K562 (cell line): ENCODE results near the gene GPAT3. TPM values are rescaled to one million over a fixed set of nuclear protein-coding genes. Genes with fewer than 3 reads are reported as not detected.

ENCODE experiments used
- BACH1 ChIP-seq: fragments of 200-800 bp; sonication (Bioruptor generic); IDR thresholded peaks from 2 replicates; pipeline ENCODE4 v1.6.1; 2016; ENCODE audit warnings: missing genetic modification characterization, missing compliant biosample characterization
- EP400 ChIP-seq: fragments of 450-650 bp; IDR thresholded peaks from 2 replicates; pipeline ENCODE4 v1.6.1; 2017; ENCODE audit warnings: antibody characterized with exemption, mild to moderate bottlenecking, moderate library complexity
- MXI1 ChIP-seq: IDR thresholded peaks from 2 replicates; pipeline ENCODE4 v1.6.1; 2011; ENCODE audit warnings: low read depth, mild to moderate bottlenecking, improper control_type of control experiment, low read length
- SAFB2 ChIP-seq: fragments of 200-400 bp; formaldehyde crosslinking; IDR thresholded peaks from 2 replicates; pipeline ENCODE4 v1.6.1; 2018; ENCODE audit warnings: borderline replicate concordance, low read length, low read depth, moderate library complexity; ENCODE audit not compliant: severe bottlenecking
- SLC30A9 ChIP-seq: fragments of 250-450 bp; sonication (Bioruptor Pico); IDR thresholded peaks from 2 replicates; pipeline ENCODE4 v1.8.0; 2022; ENCODE audit warnings: mild to moderate bottlenecking, moderate library complexity
- ZKSCAN1 ChIP-seq: fragments of 150-350 bp; IDR thresholded peaks from 2 replicates; pipeline ENCODE4 v1.6.1; 2016; ENCODE audit warnings: low read depth, low read length
- ZNF699 ChIP-seq: fragments of 250-450 bp; sonication (Bioruptor Pico); IDR thresholded peaks from 2 replicates; pipeline ENCODE4 v1.8.0; 2021; ENCODE audit warnings: mild to moderate bottlenecking, moderate library complexity; ENCODE audit not compliant: insufficient replicate concordance
- polyA plus RNA-seq, 8 experiments: library from polyadenylated mRNA; depleted of rRNA in 4 of 8; stranded (reverse) in 5 of 8; unstranded in 3 of 8; fragments of >200 nt; fragmentation: Nextera tagmentation in 2 of 8; fragmentation: Illumina TruSeq in 1 of 8; extraction: Ambion mirVana in 2 of 8; extraction: Trizol in 1 of 8; gene quantifications; 2 replicates each; pipeline versions ENCODE4 v1.2.1 to v1.2.3, GENCODE V29; 2011 to 2014; ENCODE audit warnings: inconsistent platforms in 1 of 8, missing spikeins in 1 of 8
- total RNA-seq, 7 experiments: library from RNA; depleted of rRNA in 6 of 7; stranded (reverse); fragments of >200 nt in 6 of 7; fragmentation: Illumina TruSeq in 2 of 7; extraction: Trizol in 2 of 7; gene quantifications; 2 replicates each; pipeline versions ENCODE4 v1.2.1 to v1.2.3, GENCODE V29; 2011 to 2021; ENCODE audit warnings: low replicate concordance in 1 of 7
- TF ChIP-seq, protein P1 (sequence below): fragments of 450-650 bp; formaldehyde crosslinking; IDR thresholded peaks from 2 replicates; pipeline ENCODE4 v1.4.0; 2020; ENCODE audit warnings: mild to moderate bottlenecking
- TF ChIP-seq, protein P2 (sequence below): sonication (generic); formaldehyde crosslinking; IDR thresholded peaks from 2 replicates; pipeline ENCODE4 v1.8.1; 2023; ENCODE audit warnings: mild to moderate bottlenecking, missing genetic modification reagents
- TF ChIP-seq, protein P3 (sequence below), 2 experiments: fragments of 450-650 bp in 1 of 2; IDR thresholded peaks; 2 replicates each; pipeline ENCODE4 v1.6.1; 2011 to 2017; ENCODE audit warnings: low read depth in 2 of 2, antibody characterized with exemption in 1 of 2, borderline replicate concordance in 1 of 2, low read length in 1 of 2, mild to moderate bottlenecking in 1 of 2, mixed read lengths in 1 of 2; ENCODE audit not compliant: control insufficient read depth in 1 of 2
- TF ChIP-seq, protein P4 (sequence below): fragments of 450-650 bp; IDR thresholded peaks from 2 replicates; pipeline ENCODE4 v1.6.1; 2016; ENCODE audit warnings: mild to moderate bottlenecking
- TF ChIP-seq, protein P5 (sequence below): IDR thresholded peaks from 2 replicates; pipeline ENCODE4 v1.6.1; 2012; ENCODE audit warnings: low read depth, low read length, improper control_type of control experiment, borderline replicate concordance
- TF ChIP-seq, protein P6 (sequence below): IDR thresholded peaks from 2 replicates; pipeline ENCODE4 v1.6.1; 2016; ENCODE audit warnings: missing genetic modification characterization, missing compliant biosample characterization

Gene GPAT3
- total and polyA plus RNA-seq, 9 of the 15 experiments (the other 6 are each of a cell fraction or from before 2014, with no cell fraction given) = 4.1 to 16.1 (median 13.1) TPM

DNA sequence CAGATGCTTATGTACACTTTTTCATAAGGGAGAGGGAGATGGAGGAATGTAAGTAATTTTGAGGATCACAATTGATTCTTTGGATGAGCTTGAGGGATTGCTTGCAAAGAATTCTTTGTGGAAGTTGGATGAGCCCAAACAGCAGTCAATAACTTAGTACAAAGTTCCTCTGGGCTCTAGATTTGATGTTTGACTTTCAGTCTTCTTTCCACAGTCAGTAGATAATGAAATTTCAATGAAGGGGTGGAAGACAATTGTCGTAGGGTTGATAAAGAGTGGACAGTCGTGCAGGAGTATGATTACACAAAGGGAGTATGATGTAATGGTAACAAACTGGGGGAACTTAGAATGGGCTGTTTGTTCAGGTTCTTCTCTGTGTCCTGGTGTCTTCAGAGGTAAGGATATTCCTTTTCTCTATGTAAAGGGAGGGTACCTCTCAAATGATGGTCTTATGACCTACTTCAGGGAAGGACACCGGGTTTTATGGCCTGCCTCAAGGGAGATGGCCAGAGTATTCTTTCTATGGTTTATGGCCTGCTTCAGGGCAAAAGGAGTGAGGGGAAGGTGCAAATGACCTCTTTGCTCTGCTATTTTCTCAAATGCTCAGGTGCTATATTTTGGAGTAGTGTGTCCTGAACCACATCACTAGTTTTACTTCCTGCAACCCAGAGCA, 49.3 kb upstream of the GPAT3 start (continued):
- TF ChIP-seq BACH1 (no peak), SLC30A9 (CRISPR knock-in tag) (no peak), MXI1 (no peak), ZNF699 (CRISPR knock-in tag) (no peak), ZKSCAN1 (no peak), EP400 (peak; percentile 30; the same call in 1 of the 2 replicates), SAFB2 (no peak)
- TF ChIP-seq, protein P1, sequence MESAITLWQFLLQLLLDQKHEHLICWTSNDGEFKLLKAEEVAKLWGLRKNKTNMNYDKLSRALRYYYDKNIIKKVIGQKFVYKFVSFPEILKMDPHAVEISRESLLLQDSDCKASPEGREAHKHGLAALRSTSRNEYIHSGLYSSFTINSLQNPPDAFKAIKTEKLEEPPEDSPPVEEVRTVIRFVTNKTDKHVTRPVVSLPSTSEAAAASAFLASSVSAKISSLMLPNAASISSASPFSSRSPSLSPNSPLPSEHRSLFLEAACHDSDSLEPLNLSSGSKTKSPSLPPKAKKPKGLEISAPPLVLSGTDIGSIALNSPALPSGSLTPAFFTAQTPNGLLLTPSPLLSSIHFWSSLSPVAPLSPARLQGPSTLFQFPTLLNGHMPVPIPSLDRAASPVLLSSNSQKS (CRISPR knock-in tag) = no peak
- TF ChIP-seq, protein P2, sequence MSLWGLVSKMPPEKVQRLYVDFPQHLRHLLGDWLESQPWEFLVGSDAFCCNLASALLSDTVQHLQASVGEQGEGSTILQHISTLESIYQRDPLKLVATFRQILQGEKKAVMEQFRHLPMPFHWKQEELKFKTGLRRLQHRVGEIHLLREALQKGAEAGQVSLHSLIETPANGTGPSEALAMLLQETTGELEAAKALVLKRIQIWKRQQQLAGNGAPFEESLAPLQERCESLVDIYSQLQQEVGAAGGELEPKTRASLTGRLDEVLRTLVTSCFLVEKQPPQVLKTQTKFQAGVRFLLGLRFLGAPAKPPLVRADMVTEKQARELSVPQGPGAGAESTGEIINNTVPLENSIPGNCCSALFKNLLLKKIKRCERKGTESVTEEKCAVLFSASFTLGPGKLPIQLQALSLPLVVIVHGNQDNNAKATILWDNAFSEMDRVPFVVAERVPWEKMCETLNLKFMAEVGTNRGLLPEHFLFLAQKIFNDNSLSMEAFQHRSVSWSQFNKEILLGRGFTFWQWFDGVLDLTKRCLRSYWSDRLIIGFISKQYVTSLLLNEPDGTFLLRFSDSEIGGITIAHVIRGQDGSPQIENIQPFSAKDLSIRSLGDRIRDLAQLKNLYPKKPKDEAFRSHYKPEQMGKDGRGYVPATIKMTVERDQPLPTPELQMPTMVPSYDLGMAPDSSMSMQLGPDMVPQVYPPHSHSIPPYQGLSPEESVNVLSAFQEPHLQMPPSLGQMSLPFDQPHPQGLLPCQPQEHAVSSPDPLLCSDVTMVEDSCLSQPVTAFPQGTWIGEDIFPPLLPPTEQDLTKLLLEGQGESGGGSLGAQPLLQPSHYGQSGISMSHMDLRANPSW (CRISPR knock-in tag) = no peak
- TF ChIP-seq, protein P3, sequence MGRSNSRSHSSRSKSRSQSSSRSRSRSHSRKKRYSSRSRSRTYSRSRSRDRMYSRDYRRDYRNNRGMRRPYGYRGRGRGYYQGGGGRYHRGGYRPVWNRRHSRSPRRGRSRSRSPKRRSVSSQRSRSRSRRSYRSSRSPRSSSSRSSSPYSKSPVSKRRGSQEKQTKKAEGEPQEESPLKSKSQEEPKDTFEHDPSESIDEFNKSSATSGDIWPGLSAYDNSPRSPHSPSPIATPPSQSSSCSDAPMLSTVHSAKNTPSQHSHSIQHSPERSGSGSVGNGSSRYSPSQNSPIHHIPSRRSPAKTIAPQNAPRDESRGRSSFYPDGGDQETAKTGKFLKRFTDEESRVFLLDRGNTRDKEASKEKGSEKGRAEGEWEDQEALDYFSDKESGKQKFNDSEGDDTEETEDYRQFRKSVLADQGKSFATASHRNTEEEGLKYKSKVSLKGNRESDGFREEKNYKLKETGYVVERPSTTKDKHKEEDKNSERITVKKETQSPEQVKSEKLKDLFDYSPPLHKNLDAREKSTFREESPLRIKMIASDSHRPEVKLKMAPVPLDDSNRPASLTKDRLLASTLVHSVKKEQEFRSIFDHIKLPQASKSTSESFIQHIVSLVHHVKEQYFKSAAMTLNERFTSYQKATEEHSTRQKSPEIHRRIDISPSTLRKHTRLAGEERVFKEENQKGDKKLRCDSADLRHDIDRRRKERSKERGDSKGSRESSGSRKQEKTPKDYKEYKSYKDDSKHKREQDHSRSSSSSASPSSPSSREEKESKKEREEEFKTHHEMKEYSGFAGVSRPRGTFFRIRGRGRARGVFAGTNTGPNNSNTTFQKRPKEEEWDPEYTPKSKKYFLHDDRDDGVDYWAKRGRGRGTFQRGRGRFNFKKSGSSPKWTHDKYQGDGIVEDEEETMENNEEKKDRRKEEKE (IDR thresholded peaks at IDR 0.05; ENCODE audit: borderline replicate concordance in 1 of 2, control insufficient read depth in 1 of 2, low read depth in 2 of 2, low read length in 1 of 2) = no peak
- TF ChIP-seq, protein P4, sequence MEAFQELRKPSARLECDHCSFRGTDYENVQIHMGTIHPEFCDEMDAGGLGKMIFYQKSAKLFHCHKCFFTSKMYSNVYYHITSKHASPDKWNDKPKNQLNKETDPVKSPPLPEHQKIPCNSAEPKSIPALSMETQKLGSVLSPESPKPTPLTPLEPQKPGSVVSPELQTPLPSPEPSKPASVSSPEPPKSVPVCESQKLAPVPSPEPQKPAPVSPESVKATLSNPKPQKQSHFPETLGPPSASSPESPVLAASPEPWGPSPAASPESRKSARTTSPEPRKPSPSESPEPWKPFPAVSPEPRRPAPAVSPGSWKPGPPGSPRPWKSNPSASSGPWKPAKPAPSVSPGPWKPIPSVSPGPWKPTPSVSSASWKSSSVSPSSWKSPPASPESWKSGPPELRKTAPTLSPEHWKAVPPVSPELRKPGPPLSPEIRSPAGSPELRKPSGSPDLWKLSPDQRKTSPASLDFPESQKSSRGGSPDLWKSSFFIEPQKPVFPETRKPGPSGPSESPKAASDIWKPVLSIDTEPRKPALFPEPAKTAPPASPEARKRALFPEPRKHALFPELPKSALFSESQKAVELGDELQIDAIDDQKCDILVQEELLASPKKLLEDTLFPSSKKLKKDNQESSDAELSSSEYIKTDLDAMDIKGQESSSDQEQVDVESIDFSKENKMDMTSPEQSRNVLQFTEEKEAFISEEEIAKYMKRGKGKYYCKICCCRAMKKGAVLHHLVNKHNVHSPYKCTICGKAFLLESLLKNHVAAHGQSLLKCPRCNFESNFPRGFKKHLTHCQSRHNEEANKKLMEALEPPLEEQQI = no peak
- TF ChIP-seq, protein P5, sequence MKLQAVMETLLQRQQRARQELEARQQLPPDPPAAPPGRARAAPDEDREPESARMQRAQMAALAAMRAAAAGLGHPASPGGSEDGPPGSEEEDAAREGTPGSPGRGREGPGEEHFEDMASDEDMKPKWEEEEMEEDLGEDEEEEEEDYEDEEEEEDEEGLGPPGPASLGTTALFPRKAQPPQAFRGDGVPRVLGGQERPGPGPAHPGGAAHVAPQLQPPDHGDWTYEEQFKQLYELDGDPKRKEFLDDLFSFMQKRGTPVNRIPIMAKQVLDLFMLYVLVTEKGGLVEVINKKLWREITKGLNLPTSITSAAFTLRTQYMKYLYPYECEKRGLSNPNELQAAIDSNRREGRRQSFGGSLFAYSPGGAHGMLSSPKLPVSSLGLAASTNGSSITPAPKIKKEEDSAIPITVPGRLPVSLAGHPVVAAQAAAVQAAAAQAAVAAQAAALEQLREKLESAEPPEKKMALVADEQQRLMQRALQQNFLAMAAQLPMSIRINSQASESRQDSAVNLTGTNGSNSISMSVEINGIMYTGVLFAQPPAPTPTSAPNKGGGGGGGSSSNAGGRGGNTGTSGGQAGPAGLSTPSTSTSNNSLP = 0 out of 2 replicates have a peak, but pooled peaks have one; percentile 38
- TF ChIP-seq, protein P6, sequence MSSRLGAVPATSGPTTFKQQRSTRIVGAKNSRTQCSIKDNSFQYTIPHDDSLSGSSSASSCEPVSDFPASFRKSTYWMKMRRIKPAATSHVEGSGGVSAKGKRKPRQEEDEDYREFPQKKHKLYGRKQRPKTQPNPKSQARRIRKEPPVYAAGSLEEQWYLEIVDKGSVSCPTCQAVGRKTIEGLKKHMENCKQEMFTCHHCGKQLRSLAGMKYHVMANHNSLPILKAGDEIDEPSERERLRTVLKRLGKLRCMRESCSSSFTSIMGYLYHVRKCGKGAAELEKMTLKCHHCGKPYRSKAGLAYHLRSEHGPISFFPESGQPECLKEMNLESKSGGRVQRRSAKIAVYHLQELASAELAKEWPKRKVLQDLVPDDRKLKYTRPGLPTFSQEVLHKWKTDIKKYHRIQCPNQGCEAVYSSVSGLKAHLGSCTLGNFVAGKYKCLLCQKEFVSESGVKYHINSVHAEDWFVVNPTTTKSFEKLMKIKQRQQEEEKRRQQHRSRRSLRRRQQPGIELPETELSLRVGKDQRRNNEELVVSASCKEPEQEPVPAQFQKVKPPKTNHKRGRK (tag) = no peak
